KOPT-K1 (cell line): ENCODE data around the gene ABCB4.

ENCODE experiments used
- H3K27ac ChIP-seq: fragments of 200-600 bp; sonication (generic); 2 replicates; pipeline ENCODE4 v1.5.1; 2016; ENCODE audit warnings: antibody characterized with exemption, mild to moderate bottlenecking, low read depth, low read length; ENCODE audit not compliant: poor library complexity, severe bottlenecking
- H3K36me3 ChIP-seq: fragments of 200-600 bp; sonication (generic); 2 replicates; pipeline ENCODE4 v1.5.1; 2017; ENCODE audit warnings: antibody characterized with exemption, mild to moderate bottlenecking, low read length, moderate library complexity; ENCODE audit not compliant: insufficient read depth
- H3K9me3 ChIP-seq: fragments of 200-600 bp; sonication (generic); 2 replicates; pipeline ENCODE4 v1.5.1; 2017; ENCODE audit warnings: antibody characterized with exemption, low read length, mild to moderate bottlenecking; ENCODE audit not compliant: insufficient read depth, poor library complexity, severe bottlenecking

ABCB4 gene

GRCh38 chr7:87416682-87417587 is 58.5 kb downstream of the ABCB4 start:
- Histone ChIP-seq H3K36me3 (no peaks in the 10 kb centered on the region), H3K27ac (no peak overlapping the region), H3K9me3 (no peaks in the 10 kb centered on the region)

- H3K27ac ChIP-seq = no peak overlapping the region
These were observed 60.7 kb downstream of the ABCB4 start for GRCh38 chr7:87414794-87415188.

GRCh38 chr7:87413951-87414793 is 61.3 kb downstream of the ABCB4 start:
- Histone ChIP-seq H3K36me3 (no peaks in the 10 kb centered on the region), H3K9me3 (no peaks in the 10 kb centered on the region), H3K27ac (no peak overlapping the region)

More at GRCh38 chr7:87414794-87415188, 60.7 kb downstream of the ABCB4 start:
- no peaks in the 10 kb centered on the region for H3K9me3 ChIP-seq
- no peaks in the 10 kb centered on the region for H3K36me3 ChIP-seq

DNA sequence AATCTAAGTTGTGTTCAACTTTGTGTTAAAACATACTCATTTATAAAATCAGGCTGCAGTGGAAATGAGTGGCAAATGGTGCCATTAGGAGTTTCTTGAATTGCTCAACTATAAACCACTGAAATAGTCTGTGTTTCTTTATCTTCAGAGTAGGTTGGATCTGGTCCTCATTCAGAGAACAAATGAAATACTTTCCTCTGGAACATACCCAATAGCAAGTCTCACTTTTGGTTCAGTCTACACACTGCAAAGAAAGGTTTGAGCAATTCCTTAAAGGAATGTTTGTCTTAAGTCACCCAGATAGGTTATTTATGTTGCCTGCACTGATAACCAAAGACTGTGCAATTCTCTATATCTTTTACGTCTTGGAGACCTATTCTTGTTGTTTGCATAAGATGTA is 62.5 kb downstream of the ABCB4 start:
- Histone ChIP-seq H3K27ac (no peak overlapping the region), H3K36me3 (no peaks in the 10 kb centered on the region), H3K9me3 (no peaks in the 10 kb centered on the region)

GRCh38 chr7:87411186-87411585 is 64.3 kb downstream of the ABCB4 start:
- H3K9me3 ChIP-seq = no peaks in the 10 kb centered on the region
- no peak overlapping the region for H3K27ac ChIP-seq
- no peaks in the 10 kb centered on the region for H3K36me3 ChIP-seq

- Histone ChIP-seq H3K9me3 (no peaks in the 10 kb centered on the region), H3K36me3 (no peaks in the 10 kb centered on the region), H3K27ac (no peak overlapping the region)
These were observed 70.8 kb downstream of the ABCB4 start for GRCh38 chr7:87404674-87405073.

- Histone ChIP-seq H3K36me3 (peaks cover 23% of the 10 kb centered on the region; the same call in 1 of the 2 replicates), H3K27ac (no peak overlapping the region), H3K9me3 (peaks cover 8% of the 10 kb centered on the region)
These were observed 77.0 kb downstream of the ABCB4 start for GRCh38 chr7:87398446-87398845.

GRCh38 chr7:87395442-87396020 is 79.9 kb downstream of the ABCB4 start:
- Histone ChIP-seq H3K36me3 (peaks cover 30% of the 10 kb centered on the region; the same call in 1 of the 2 replicates), H3K9me3 (peaks cover 8% of the 10 kb centered on the region), H3K27ac (no peak overlapping the region)

- H3K36me3 ChIP-seq = peaks cover 38% of the 10 kb centered on the region; the same call in 1 of the 2 replicates
- no peak overlapping the region for H3K27ac ChIP-seq
- H3K9me3 ChIP-seq = peaks cover 11% of the 10 kb centered on the region
These were observed 84.3 kb downstream of the ABCB4 start for GRCh38 chr7:87391020-87391701.

- no peak overlapping the region for H3K27ac ChIP-seq
- H3K36me3 ChIP-seq = peaks cover 37% of the 10 kb centered on the region
- peaks cover 8% of the 10 kb centered on the region for H3K9me3 ChIP-seq
These were observed 94.6 kb downstream of the ABCB4 start for GRCh38 chr7:87380905-87381304.

- Histone ChIP-seq H3K9me3 (no peaks in the 10 kb centered on the region), H3K36me3 (peaks cover 7% of the 10 kb centered on the region; the same call in 1 of the 2 replicates), H3K27ac (no peak overlapping the region)
These were observed 99.6 kb downstream of the ABCB4 start for GRCh38 chr7:87375662-87376435.

- Histone ChIP-seq H3K36me3 (peaks cover 7% of the 10 kb centered on the region; the same call in 1 of the 2 replicates), H3K9me3 (no peaks in the 10 kb centered on the region), H3K27ac (no peak overlapping the region)
These were observed 104.8 kb downstream of the ABCB4 start for GRCh38 chr7:87370660-87371180.

GRCh38 chr7:87369216-87369615 is 106.3 kb downstream of the ABCB4 start:
- Histone ChIP-seq H3K27ac (no peak overlapping the region), H3K36me3 (peaks cover 15% of the 10 kb centered on the region; the same call in 1 of the 2 replicates), H3K9me3 (no peaks in the 10 kb centered on the region)

DNA sequence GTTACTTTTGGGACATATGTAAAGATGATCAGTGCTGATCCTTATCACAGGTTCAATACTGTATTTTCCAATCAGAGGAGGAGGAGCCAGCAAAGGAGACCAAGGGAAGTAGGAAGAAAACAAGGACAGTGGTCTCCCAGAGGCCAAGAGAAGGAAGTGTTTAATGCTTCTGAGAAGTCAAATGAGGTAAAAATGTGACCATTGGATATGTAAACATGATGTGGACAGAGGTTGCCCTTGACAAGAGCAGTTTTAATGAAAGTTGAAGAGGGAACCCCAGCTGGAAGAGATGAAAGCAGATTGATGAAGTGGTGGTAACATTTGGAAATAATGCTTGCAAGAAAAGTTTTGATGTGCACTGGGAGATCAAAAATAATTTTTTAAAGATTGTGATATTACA is 111.2 kb downstream of the ABCB4 start:
- Histone ChIP-seq H3K36me3 (peaks cover 36% of the 10 kb centered on the region), H3K27ac (no peak overlapping the region), H3K9me3 (no peaks in the 10 kb centered on the region)
